ENCODE data around the gene SUCLG1.

- no peak for TF ChIP-seq POLR2A (IDR thresholded peaks at IDR 0.05)
- TF ChIP-seq, protein P1, sequence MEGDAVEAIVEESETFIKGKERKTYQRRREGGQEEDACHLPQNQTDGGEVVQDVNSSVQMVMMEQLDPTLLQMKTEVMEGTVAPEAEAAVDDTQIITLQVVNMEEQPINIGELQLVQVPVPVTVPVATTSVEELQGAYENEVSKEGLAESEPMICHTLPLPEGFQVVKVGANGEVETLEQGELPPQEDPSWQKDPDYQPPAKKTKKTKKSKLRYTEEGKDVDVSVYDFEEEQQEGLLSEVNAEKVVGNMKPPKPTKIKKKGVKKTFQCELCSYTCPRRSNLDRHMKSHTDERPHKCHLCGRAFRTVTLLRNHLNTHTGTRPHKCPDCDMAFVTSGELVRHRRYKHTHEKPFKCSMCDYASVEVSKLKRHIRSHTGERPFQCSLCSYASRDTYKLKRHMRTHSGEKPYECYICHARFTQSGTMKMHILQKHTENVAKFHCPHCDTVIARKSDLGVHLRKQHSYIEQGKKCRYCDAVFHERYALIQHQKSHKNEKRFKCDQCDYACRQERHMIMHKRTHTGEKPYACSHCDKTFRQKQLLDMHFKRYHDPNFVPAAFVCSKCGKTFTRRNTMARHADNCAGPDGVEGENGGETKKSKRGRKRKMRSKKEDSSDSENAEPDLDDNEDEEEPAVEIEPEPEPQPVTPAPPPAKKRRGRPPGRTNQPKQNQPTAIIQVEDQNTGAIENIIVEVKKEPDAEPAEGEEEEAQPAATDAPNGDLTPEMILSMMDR (IDR thresholded peaks at IDR 0.05) = no peak
These were observed 32.7 kb upstream of the SUCLG1 start for GRCh38 chr2:84491741-84492140.

All from testis (tissue), 2 donors.